NCI-H1694 (cell line): Measurements from ENCODE around the gene KIF14.
A peak's percentile ranks its signal among the peaks of the same experiment; 100 is the strongest.

Source experiments
- DNase-seq: peaks from one replicate; lab custom pipeline; 2025; lab: John Stamatoyannopoulos, UW

KIF14 gene, protein sequence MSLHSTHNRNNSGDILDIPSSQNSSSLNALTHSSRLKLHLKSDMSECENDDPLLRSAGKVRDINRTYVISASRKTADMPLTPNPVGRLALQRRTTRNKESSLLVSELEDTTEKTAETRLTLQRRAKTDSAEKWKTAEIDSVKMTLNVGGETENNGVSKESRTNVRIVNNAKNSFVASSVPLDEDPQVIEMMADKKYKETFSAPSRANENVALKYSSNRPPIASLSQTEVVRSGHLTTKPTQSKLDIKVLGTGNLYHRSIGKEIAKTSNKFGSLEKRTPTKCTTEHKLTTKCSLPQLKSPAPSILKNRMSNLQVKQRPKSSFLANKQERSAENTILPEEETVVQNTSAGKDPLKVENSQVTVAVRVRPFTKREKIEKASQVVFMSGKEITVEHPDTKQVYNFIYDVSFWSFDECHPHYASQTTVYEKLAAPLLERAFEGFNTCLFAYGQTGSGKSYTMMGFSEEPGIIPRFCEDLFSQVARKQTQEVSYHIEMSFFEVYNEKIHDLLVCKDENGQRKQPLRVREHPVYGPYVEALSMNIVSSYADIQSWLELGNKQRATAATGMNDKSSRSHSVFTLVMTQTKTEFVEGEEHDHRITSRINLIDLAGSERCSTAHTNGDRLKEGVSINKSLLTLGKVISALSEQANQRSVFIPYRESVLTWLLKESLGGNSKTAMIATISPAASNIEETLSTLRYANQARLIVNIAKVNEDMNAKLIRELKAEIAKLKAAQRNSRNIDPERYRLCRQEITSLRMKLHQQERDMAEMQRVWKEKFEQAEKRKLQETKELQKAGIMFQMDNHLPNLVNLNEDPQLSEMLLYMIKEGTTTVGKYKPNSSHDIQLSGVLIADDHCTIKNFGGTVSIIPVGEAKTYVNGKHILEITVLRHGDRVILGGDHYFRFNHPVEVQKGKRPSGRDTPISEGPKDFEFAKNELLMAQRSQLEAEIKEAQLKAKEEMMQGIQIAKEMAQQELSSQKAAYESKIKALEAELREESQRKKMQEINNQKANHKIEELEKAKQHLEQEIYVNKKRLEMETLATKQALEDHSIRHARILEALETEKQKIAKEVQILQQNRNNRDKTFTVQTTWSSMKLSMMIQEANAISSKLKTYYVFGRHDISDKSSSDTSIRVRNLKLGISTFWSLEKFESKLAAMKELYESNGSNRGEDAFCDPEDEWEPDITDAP (N-terminal part only)

DNA sequence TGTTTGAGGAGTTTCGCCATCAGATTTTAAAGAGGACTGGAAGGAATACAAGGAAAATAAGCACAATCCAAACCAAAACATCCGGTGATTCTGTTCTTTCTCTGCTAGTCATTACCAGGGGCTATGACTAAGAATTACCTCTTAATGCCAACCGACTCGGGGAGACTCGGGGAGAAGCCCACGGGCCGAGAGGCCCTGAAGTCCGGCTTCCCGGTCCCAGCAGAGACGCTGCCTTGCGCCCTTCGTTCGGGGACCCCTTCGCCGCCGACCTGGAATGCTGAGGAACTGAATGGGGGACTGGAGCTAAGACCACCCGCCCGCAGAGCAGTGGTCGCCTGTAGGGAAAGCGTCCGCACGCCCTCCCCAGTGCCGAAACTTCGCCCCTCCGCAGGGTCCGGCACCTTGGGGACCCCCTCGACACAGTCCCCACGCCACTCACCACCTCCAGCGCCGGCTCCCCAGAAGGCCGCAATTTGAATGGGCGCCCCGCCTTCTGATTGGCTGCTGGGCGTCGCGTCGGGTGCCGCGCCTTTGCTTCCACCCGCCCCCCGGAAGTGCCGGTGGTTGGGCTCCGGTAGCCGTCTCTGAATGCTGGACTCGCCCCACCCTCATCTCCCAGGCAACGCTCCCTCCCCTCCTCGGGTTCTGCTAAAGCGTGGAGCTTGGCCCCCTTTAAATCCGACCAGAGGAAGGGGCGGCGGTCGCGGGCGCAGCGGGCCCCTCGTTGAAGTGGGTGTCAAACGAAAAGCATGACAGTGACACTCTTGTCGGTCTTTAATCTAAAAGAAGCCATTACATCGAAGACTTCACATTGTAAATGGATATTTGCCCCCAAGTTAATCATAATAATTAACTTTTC, at the start of gene KIF14:
KIF14 (minus strand) TSS at position 479 of the 859 bp plus-strand sequence. CDS start 2,028 bp downstream, outside the sequence.
- peak; percentile 93 for DNase-seq

GRCh38 chr1:200669314-200670241, 49.0 kb upstream of the KIF14 start, which contains the start of gene DDX59:
DDX59 (minus strand) TSS chr1:200669907; CDS start chr1:200666740, 3,167 bp downstream.
- peak; percentile 96 for DNase-seq

GRCh38 chr1:200668514-200669313, 48.2 kb upstream of the KIF14 start:
- no peak for DNase-seq

GRCh38 chr1:200666309-200666708, 45.8 kb upstream of the KIF14 start:
- DNase-seq, result no peak

GRCh38 chr1:200665861-200666260, 45.3 kb upstream of the KIF14 start:
- DNase-seq, result no peak

GRCh38 chr1:200660719-200661118, 40.2 kb upstream of the KIF14 start:
- no peak for DNase-seq

DNA sequence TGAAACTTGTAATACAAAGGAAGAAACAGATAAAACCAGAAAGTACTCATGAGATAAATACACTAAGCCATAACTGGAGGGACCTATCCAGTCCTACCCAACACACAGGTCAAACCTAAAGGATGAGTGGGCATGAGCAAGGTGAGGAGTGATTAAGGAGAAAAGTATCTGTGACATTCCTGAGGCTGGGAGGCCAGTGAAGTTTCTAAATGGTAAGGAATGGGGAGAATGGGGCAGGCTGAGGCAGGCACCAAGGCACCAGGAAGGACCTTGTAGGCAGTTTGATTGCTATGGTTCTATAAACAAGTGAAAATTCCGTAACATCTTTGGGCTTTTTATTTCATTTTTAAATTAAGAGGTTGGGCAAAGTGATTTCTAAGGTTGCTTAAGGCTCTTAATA, 38.7 kb upstream of the KIF14 start:
- no peak for DNase-seq

- no peak for DNase-seq
Measured at GRCh38 chr1:200658037-200658818, 37.7 kb upstream of the KIF14 start.

- no peak for DNase-seq
Measured at GRCh38 chr1:200654660-200655059, 34.1 kb upstream of the KIF14 start.

DNA sequence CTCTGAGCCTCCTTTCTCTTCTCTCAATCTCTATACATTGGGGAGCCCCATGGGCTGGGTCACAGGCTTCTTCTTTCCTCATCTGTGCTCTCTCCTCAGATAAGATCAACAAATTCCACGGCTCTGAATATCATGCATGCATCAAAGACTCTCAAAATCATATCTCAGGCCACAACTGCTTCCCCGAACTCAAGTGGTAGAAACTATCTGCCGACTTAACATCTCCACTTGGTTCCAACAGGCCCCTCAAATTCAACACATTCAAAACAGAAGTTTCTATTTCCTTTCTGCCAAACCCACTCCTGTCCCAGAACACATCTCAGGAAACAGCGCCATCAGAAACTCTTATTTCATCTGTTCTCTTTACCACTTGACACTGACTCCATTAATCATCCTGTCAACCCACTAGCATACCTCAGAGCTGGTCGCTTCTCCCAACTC, 32.5 kb upstream of the KIF14 start:
- no peak for DNase-seq

GRCh38 chr1:200652378-200652777, 31.8 kb upstream of the KIF14 start:
- DNase-seq, result no peak

DNA sequence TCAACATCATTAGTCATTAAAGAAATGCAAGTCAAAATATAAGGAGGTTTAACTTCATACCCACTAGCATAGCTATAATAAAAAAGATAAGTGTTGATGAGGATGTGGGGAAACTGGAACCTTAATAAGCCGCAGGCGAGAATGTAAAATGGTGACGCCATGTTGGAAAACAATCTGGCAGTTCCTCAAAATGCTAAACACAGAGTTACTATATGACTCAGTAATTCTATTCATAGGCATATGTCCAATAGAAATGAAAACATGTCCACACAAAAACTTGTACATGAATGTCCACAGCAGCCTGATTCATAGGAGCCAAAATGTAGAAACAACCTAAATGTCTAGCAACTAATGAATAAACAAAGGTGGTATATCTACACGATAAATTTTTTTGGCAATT, 26.0 kb upstream of the KIF14 start:
- DNase-seq, result no peak

GRCh38 chr1:200644021-200644420, 23.5 kb upstream of the KIF14 start:
- no peak for DNase-seq

GRCh38 chr1:200642481-200642880, 21.9 kb upstream of the KIF14 start:
- DNase-seq, result no peak

DNA sequence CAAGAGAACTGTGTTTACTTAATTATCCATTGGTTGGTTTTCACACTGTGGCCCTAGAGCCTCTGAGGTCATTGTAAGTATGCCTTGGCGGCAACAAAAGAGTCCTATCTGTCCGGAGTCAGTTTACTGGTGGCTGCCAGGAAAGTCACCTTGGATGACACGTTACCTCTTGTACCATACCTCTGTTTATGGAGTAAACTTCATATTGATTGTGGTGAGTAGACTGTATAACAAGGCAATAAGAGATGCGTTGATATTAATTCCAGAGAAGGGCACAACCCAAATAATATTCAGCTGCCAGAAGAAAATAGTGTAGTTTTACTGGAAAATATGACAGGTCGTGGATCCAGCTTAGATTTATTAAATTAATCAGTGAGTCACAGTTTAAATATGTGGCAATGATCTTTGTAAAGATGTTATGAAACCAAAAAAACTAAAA, 20.4 kb upstream of the KIF14 start:
- no peak for DNase-seq

- no peak for DNase-seq
Measured at GRCh38 chr1:200640373-200640962, 19.9 kb upstream of the KIF14 start.

GRCh38 chr1:200638073-200638472, 17.5 kb upstream of the KIF14 start:
- no peak for DNase-seq

DNA sequence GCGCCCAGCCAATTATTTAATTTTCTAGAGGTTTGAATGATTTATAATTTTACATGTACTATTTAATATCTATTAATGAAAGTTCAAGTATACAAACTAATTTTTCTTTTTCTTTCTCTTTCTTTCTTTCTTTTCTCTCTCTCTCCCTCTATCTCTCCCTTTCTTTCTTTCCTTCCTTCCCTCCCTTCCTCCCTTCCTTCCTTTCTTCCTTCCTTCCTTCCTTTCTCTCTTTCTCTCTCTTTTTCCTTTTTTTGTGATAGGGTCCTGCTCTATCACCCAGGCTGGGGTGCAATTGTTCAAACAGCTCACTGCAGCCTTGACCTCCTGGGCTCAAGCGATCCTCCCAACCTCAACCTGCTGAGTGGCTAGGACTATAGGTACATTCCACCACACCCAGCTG, 16.1 kb upstream of the KIF14 start:
- no peak for DNase-seq
